GM23338 (cell line): ENCODE results near the gene RIPOR3. TPM values are rescaled to one million over a fixed set of nuclear protein-coding genes. Genes with fewer than 3 reads are reported as not detected.

Experiments used
- ATAC-seq: fragments of 200-7000 bp; cut with Tn5 transposase; 3 replicates; pipeline ENCODE4 v1.9.1; 2020
- DNase-seq: peaks from one replicate; pipeline ENCODE4 v3.0.0-alpha.2; 2015; ENCODE audit warnings: low spot score
- H2AFZ ChIP-seq: fragments of 200-600 bp; sonication (generic); 2 replicates; pipeline ENCODE4 v1.8.0; 2016; ENCODE audit warnings: antibody characterized with exemption, mild to moderate bottlenecking, moderate library complexity
- H3F3A ChIP-seq: fragments of 200-600 bp; sonication (generic); replicated peaks from 2 replicates; pipeline ENCODE4 v1.8.0; 2017; ENCODE audit warnings: antibody characterized with exemption, mixed run types, low read depth
- H3K27ac ChIP-seq: fragments of 200-600 bp; sonication (generic); 2 replicates; pipeline ENCODE4 v1.6.1; 2016; ENCODE audit warnings: low read depth
- H3K27me3 ChIP-seq: fragments of 200-600 bp; sonication (generic); 2 replicates; pipeline ENCODE4 v1.8.0; 2016; ENCODE audit warnings: mild to moderate bottlenecking, mixed run types, moderate library complexity; ENCODE audit not compliant: insufficient read depth
- H3K36me3 ChIP-seq: fragments of 200-600 bp; sonication (generic); 2 replicates; pipeline ENCODE4 v1.8.0; 2016; ENCODE audit warnings: mild to moderate bottlenecking; ENCODE audit not compliant: insufficient read depth
- H3K4me1 ChIP-seq: fragments of 200-600 bp; sonication (generic); 2 replicates; pipeline ENCODE4 v1.8.0; 2016; ENCODE audit warnings: mild to moderate bottlenecking, moderate library complexity; ENCODE audit not compliant: insufficient read depth
- H3K4me2 ChIP-seq: fragments of 200-600 bp; sonication (generic); 2 replicates; pipeline ENCODE4 v1.7.1; 2017; ENCODE audit warnings: mixed run types
- H3K4me3 ChIP-seq: fragments of 200-600 bp; sonication (generic); 2 replicates; pipeline ENCODE4 v1.6.1; 2016; ENCODE audit warnings: mixed run types
- H3K79me2 ChIP-seq: fragments of 200-600 bp; sonication (generic); replicated peaks from 2 replicates; pipeline ENCODE4 v1.8.0; 2017; ENCODE audit warnings: mild to moderate bottlenecking; ENCODE audit not compliant: insufficient read depth
- H3K9me2 ChIP-seq: fragments of 200-600 bp; sonication (generic); 2 replicates; pipeline ENCODE4 v1.8.0; 2017; ENCODE audit not compliant: insufficient read depth
- H4K20me1 ChIP-seq: fragments of 200-600 bp; sonication (generic); replicated peaks from 2 replicates; pipeline ENCODE4 v1.8.0; 2017; ENCODE audit warnings: mild to moderate bottlenecking; ENCODE audit not compliant: insufficient read depth
- H3K27ac Mint-ChIP-seq: 2 replicates; pipeline ENCODE4 v1.8.0; 2020; ENCODE audit warnings: inconsistent platforms, mild to moderate bottlenecking, moderate library complexity, mixed read lengths
- H3K27me3 Mint-ChIP-seq: 3 replicates; pipeline ENCODE4 v1.8.0; 2022; ENCODE audit warnings: low read depth, mild to moderate bottlenecking, moderate library complexity, mixed read lengths, inconsistent platforms; ENCODE audit not compliant: insufficient read depth, poor library complexity
- H3K36me3 Mint-ChIP-seq: 3 replicates; pipeline ENCODE4 v1.8.0; 2021; ENCODE audit warnings: low read depth, mild to moderate bottlenecking, inconsistent platforms, moderate library complexity, mixed read lengths
- H3K4me1 Mint-ChIP-seq: 3 replicates; pipeline ENCODE4 v1.8.0; 2020; ENCODE audit warnings: mild to moderate bottlenecking, inconsistent platforms, mixed read lengths
- H3K4me3 Mint-ChIP-seq: 3 replicates; pipeline ENCODE4 v1.8.0; 2021; ENCODE audit warnings: moderate library complexity, mild to moderate bottlenecking, inconsistent platforms, mixed read lengths
- H3K9me3 Mint-ChIP-seq: 3 replicates; pipeline ENCODE4 v1.8.0; 2020; ENCODE audit warnings: moderate library complexity, mild to moderate bottlenecking, inconsistent platforms, mixed read lengths
- CREB1 ChIP-seq: fragments of 250-450 bp; sonication (Bioruptor Pico); IDR thresholded peaks from 2 replicates; pipeline ENCODE4 v1.5.0; 2020; ENCODE audit warnings: low read depth, mild to moderate bottlenecking, moderate library complexity
- EZH2 ChIP-seq: fragments of 200-600 bp; sonication (generic); IDR thresholded peaks from one replicate; pipeline ENCODE4 v1.8.0; 2017; ENCODE audit warnings: antibody characterized with exemption, mild to moderate bottlenecking, low read depth; ENCODE audit not compliant: unreplicated experiment
- EZH2phosphoT487 ChIP-seq: fragments of 200-600 bp; sonication (generic); IDR thresholded peaks from one replicate; pipeline ENCODE4 v1.8.1; 2018; ENCODE audit warnings: antibody characterized with exemption; ENCODE audit not compliant: unreplicated experiment
- JUNB ChIP-seq: IDR thresholded peaks from one replicate; pipeline ENCODE4 v1.6.1; 2016; ENCODE audit warnings: antibody characterized with exemption; ENCODE audit not compliant: unreplicated experiment
- NANOG ChIP-seq: IDR thresholded peaks from 2 replicates; pipeline ENCODE4 v1.6.1; 2016; ENCODE audit warnings: antibody characterized with exemption, borderline replicate concordance
- POLR2AphosphoS5 ChIP-seq: IDR thresholded peaks from 2 replicates; pipeline ENCODE4 v1.6.1; 2016; ENCODE audit warnings: antibody characterized with exemption, low read depth
- STAT1 ChIP-seq: IDR thresholded peaks from one replicate; pipeline ENCODE4 v1.6.1; 2016; ENCODE audit warnings: antibody characterized with exemption; ENCODE audit not compliant: unreplicated experiment
- ZNF114 ChIP-seq: fragments of 250-450 bp; sonication (Bioruptor Pico); IDR thresholded peaks from 2 replicates; pipeline ENCODE4 v1.5.0; 2020; ENCODE audit warnings: mild to moderate bottlenecking, moderate library complexity
- ZNF331 ChIP-seq: fragments of 250-450 bp; sonication (Bioruptor Pico); IDR thresholded peaks from 2 replicates; pipeline ENCODE4 v1.5.0; 2020; ENCODE audit warnings: low read depth, mild to moderate bottlenecking, moderate library complexity
- polyA plus RNA-seq: library from polyadenylated mRNA; unstranded; fragments of >200 nt; fragmentation: Nextera tagmentation; extraction: Ambion mirVana; gene quantifications from 2 replicates; pipeline ENCODE4 v1.2.1, GENCODE V29; 2016
- total RNA-seq: library from RNA; depleted of rRNA; stranded (reverse); fragments of >200 nt; shearing (Covaris generic); gene quantifications from 2 replicates; pipeline ENCODE4 v1.2.3, GENCODE V29; 2014
- TF ChIP-seq, protein P1 (sequence below): IDR thresholded peaks from 2 replicates; pipeline ENCODE4 v1.6.1; 2016; ENCODE audit warnings: antibody characterized with exemption
- TF ChIP-seq, protein P2 (sequence below): fragments of 250-450 bp; sonication (Bioruptor Pico); IDR thresholded peaks from 2 replicates; pipeline ENCODE4 v1.5.0; 2020; ENCODE audit warnings: mild to moderate bottlenecking, moderate library complexity
- TF ChIP-seq, protein P3 (sequence below), 2 experiments: fragments of 200-600 bp in 1 of 2; sonication (generic) in 1 of 2; conservative IDR thresholded peaks; 2 replicates each; pipeline versions ENCODE4 v1.5.1 to v1.6.1; 2016 to 2017; ENCODE audit warnings: antibody characterized with exemption in 2 of 2, low read depth in 2 of 2, mild to moderate bottlenecking in 2 of 2, moderate library complexity in 1 of 2
- TF ChIP-seq, protein P4 (sequence below): IDR thresholded peaks from one replicate; pipeline ENCODE4 v1.6.1; 2018; ENCODE audit warnings: antibody characterized with exemption; ENCODE audit not compliant: unreplicated experiment

RIPOR3 gene
- total and polyA plus RNA-seq, 2 experiments from 2014 or later, result 4.9 to 6.3 TPM

DNA sequence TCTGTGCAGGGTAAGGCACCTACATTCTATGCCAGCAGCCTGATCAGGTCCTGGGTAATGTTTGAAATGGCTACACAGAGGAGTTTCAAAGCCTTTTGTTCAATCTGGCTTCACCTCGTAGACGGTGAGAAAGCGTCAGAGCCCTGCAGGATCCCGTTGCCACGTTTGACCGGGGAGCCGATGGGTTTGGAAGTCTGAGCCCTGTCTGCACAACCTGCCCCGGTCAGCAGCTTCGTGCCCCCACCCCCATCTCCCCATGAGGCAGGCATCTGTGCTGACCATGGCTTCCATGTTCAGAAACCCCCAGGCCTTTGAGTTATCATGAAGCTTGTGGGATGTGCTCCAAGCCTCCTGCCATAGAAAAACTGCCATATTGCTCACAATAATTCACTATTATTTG lies 117.2 kb downstream of the RIPOR3 start:
- Mint-ChIP-seq H3K9me3 (no peaks in the 10 kb centered on the region), H3K27ac (no peak overlapping the region), H3K4me3 (no peak overlapping the region), H3K36me3 (peaks cover 35% of the 10 kb centered on the region), H3K4me1 (peaks cover 2% of the 10 kb centered on the region; the same call in 2 of the 3 replicates), H3K27me3 (peaks cover 1% of the 10 kb centered on the region)
- H3K27me3 ChIP-seq, result no peaks in the 10 kb centered on the region
- H4K20me1 ChIP-seq, result peaks cover 8% of the 10 kb centered on the region; the same call in 1 of the 2 replicates
- no peak for TF ChIP-seq POLR2AphosphoS5
- no peak for TF ChIP-seq JUNB
- TF ChIP-seq ZNF114, result no peak
- TF ChIP-seq, protein P1, sequence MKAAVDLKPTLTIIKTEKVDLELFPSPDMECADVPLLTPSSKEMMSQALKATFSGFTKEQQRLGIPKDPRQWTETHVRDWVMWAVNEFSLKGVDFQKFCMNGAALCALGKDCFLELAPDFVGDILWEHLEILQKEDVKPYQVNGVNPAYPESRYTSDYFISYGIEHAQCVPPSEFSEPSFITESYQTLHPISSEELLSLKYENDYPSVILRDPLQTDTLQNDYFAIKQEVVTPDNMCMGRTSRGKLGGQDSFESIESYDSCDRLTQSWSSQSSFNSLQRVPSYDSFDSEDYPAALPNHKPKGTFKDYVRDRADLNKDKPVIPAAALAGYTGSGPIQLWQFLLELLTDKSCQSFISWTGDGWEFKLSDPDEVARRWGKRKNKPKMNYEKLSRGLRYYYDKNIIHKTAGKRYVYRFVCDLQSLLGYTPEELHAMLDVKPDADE, result no peak
- no peak for TF ChIP-seq CREB1 (CRISPR knock-in tag)
- TF ChIP-seq, protein P2, sequence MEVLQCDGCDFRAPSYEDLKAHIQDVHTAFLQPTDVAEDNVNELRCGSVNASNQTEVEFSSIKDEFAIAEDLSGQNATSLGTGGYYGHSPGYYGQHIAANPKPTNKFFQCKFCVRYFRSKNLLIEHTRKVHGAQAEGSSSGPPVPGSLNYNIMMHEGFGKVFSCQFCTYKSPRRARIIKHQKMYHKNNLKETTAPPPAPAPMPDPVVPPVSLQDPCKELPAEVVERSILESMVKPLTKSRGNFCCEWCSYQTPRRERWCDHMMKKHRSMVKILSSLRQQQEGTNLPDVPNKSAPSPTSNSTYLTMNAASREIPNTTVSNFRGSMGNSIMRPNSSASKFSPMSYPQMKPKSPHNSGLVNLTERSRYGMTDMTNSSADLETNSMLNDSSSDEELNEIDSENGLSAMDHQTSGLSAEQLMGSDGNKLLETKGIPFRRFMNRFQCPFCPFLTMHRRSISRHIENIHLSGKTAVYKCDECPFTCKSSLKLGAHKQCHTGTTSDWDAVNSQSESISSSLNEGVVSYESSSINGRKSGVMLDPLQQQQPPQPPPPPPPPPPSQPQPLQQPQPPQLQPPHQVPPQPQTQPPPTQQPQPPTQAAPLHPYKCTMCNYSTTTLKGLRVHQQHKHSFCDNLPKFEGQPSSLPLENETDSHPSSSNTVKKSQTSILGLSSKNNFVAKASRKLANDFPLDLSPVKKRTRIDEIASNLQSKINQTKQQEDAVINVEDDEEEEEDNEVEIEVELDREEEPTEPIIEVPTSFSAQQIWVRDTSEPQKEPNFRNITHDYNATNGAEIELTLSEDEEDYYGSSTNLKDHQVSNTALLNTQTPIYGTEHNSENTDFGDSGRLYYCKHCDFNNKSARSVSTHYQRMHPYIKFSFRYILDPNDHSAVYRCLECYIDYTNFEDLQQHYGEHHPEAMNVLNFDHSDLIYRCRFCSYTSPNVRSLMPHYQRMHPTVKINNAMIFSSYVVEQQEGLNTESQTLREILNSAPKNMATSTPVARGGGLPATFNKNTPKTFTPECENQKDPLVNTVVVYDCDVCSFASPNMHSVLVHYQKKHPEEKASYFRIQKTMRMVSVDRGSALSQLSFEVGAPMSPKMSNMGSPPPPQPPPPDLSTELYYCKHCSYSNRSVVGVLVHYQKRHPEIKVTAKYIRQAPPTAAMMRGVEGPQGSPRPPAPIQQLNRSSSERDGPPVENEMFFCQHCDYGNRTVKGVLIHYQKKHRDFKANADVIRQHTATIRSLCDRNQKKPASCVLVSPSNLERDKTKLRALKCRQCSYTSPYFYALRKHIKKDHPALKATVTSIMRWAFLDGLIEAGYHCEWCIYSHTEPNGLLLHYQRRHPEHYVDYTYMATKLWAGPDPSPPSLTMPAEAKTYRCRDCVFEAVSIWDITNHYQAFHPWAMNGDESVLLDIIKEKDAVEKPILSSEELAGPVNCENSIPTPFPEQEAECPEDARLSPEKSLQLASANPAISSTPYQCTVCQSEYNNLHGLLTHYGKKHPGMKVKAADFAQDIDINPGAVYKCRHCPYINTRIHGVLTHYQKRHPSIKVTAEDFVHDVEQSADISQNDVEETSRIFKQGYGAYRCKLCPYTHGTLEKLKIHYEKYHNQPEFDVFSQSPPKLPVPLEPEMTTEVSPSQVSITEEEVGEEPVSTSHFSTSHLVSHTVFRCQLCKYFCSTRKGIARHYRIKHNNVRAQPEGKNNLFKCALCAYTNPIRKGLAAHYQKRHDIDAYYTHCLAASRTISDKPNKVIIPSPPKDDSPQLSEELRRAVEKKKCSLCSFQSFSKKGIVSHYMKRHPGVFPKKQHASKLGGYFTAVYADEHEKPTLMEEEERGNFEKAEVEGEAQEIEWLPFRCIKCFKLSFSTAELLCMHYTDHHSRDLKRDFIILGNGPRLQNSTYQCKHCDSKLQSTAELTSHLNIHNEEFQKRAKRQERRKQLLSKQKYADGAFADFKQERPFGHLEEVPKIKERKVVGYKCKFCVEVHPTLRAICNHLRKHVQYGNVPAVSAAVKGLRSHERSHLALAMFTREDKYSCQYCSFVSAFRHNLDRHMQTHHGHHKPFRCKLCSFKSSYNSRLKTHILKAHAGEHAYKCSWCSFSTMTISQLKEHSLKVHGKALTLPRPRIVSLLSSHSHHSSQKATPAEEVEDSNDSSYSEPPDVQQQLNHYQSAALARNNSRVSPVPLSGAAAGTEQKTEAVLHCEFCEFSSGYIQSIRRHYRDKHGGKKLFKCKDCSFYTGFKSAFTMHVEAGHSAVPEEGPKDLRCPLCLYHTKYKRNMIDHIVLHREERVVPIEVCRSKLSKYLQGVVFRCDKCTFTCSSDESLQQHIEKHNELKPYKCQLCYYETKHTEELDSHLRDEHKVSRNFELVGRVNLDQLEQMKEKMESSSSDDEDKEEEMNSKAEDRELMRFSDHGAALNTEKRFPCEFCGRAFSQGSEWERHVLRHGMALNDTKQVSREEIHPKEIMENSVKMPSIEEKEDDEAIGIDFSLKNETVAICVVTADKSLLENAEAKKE (CRISPR knock-in tag), result no peak
- no peak for TF ChIP-seq STAT1
- TF ChIP-seq, protein P3, sequence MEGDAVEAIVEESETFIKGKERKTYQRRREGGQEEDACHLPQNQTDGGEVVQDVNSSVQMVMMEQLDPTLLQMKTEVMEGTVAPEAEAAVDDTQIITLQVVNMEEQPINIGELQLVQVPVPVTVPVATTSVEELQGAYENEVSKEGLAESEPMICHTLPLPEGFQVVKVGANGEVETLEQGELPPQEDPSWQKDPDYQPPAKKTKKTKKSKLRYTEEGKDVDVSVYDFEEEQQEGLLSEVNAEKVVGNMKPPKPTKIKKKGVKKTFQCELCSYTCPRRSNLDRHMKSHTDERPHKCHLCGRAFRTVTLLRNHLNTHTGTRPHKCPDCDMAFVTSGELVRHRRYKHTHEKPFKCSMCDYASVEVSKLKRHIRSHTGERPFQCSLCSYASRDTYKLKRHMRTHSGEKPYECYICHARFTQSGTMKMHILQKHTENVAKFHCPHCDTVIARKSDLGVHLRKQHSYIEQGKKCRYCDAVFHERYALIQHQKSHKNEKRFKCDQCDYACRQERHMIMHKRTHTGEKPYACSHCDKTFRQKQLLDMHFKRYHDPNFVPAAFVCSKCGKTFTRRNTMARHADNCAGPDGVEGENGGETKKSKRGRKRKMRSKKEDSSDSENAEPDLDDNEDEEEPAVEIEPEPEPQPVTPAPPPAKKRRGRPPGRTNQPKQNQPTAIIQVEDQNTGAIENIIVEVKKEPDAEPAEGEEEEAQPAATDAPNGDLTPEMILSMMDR (conservative IDR thresholded peaks at IDR 0.05; ENCODE audit: low read depth in 2 of 2), result no peak
- TF ChIP-seq EZH2phosphoT487, result no peak
- TF ChIP-seq EZH2, result no peak
- TF ChIP-seq NANOG, result no peak
- no peak for TF ChIP-seq ZNF331
- TF ChIP-seq, protein P4, sequence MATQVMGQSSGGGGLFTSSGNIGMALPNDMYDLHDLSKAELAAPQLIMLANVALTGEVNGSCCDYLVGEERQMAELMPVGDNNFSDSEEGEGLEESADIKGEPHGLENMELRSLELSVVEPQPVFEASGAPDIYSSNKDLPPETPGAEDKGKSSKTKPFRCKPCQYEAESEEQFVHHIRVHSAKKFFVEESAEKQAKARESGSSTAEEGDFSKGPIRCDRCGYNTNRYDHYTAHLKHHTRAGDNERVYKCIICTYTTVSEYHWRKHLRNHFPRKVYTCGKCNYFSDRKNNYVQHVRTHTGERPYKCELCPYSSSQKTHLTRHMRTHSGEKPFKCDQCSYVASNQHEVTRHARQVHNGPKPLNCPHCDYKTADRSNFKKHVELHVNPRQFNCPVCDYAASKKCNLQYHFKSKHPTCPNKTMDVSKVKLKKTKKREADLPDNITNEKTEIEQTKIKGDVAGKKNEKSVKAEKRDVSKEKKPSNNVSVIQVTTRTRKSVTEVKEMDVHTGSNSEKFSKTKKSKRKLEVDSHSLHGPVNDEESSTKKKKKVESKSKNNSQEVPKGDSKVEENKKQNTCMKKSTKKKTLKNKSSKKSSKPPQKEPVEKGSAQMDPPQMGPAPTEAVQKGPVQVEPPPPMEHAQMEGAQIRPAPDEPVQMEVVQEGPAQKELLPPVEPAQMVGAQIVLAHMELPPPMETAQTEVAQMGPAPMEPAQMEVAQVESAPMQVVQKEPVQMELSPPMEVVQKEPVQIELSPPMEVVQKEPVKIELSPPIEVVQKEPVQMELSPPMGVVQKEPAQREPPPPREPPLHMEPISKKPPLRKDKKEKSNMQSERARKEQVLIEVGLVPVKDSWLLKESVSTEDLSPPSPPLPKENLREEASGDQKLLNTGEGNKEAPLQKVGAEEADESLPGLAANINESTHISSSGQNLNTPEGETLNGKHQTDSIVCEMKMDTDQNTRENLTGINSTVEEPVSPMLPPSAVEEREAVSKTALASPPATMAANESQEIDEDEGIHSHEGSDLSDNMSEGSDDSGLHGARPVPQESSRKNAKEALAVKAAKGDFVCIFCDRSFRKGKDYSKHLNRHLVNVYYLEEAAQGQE, result no peak
- no peaks in the 10 kb centered on the region for H3K9me2 ChIP-seq
- no peak overlapping the region for H2AFZ ChIP-seq
- no peak overlapping the region for H3K27ac ChIP-seq
- DNase-seq (no peak), ATAC-seq (no peak)
- H3F3A ChIP-seq, result no peaks in the 10 kb centered on the region
- H3K79me2 ChIP-seq, result no peaks in the 10 kb centered on the region
- no peaks in the 10 kb centered on the region for H3K4me1 ChIP-seq
- H3K36me3 ChIP-seq, result peaks cover 1% of the 10 kb centered on the region; the same call in 1 of the 2 replicates
- H3K4me2 ChIP-seq, result no peak overlapping the region
- no peak overlapping the region for H3K4me3 ChIP-seq
